Skeletal muscle cell (primary cell): ENCODE results near the gene RMC1.

ENCODE experiments used
- DNase-seq: peaks from one replicate; pipeline ENCODE4 v3.0.0-alpha.2; 2010; ENCODE audit warnings: low read depth
- H3K4me3 ChIP-seq: 2 replicates; pipeline ENCODE4 v1.5.1; 2011; ENCODE audit warnings: low read depth, mild to moderate bottlenecking, control low read depth, low read length, moderate library complexity

Gene RMC1

GRCh38 chr18:23526501-23527063, 23.3 kb downstream of the RMC1 start:
- DNase-seq, result no peak
- no peak overlapping the region for H3K4me3 ChIP-seq

- DNase-seq, result no peak
- H3K4me3 ChIP-seq, result no peak overlapping the region
Observed at GRCh38 chr18:23528580-23529472, 25.5 kb downstream of the RMC1 start.

- no peak for DNase-seq
Observed at GRCh38 chr18:23529604-23530003, 26.3 kb downstream of the RMC1 start.

GRCh38 chr18:23530195-23530594, 26.9 kb downstream of the RMC1 start:
- no peak overlapping the region for H3K4me3 ChIP-seq
- no peak for DNase-seq

More at GRCh38 chr18:23529604-23530003, 26.3 kb downstream of the RMC1 start:
- no peak overlapping the region for H3K4me3 ChIP-seq

GRCh38 chr18:23531912-23532311, 28.6 kb downstream of the RMC1 start:
- H3K4me3 ChIP-seq, result no peak overlapping the region
- no peak for DNase-seq

- no peak for DNase-seq
- no peak overlapping the region for H3K4me3 ChIP-seq
Observed at GRCh38 chr18:23532848-23533247, 29.5 kb downstream of the RMC1 start.

GRCh38 chr18:23534276-23534675, 31.0 kb downstream of the RMC1 start:
- no peak overlapping the region for H3K4me3 ChIP-seq

GRCh38 chr18:23536204-23536603, 32.9 kb downstream of the RMC1 start:
- no peak overlapping the region for H3K4me3 ChIP-seq

More at GRCh38 chr18:23534276-23534675, 31.0 kb downstream of the RMC1 start:
- no peak for DNase-seq

GRCh38 chr18:23537274-23537673, 34.0 kb downstream of the RMC1 start:
- DNase-seq, result no peak

More at GRCh38 chr18:23536204-23536603, 32.9 kb downstream of the RMC1 start:
- DNase-seq, result no peak

GRCh38 chr18:23538001-23538400, 34.7 kb downstream of the RMC1 start:
- no peak for DNase-seq
- H3K4me3 ChIP-seq, result no peak overlapping the region

More at GRCh38 chr18:23537274-23537673, 34.0 kb downstream of the RMC1 start:
- H3K4me3 ChIP-seq, result no peak overlapping the region

GRCh38 chr18:23538870-23539269, 35.6 kb downstream of the RMC1 start:
- H3K4me3 ChIP-seq, result no peak overlapping the region
- no peak for DNase-seq

- H3K4me3 ChIP-seq, result no peak overlapping the region
- DNase-seq, result no peak
Observed at GRCh38 chr18:23539296-23539695, 36.0 kb downstream of the RMC1 start.

- no peak for DNase-seq
- no peak overlapping the region for H3K4me3 ChIP-seq
Observed at GRCh38 chr18:23539911-23540525, 36.7 kb downstream of the RMC1 start.

- H3K4me3 ChIP-seq, result no peak overlapping the region
- DNase-seq, result no peak
Observed at GRCh38 chr18:23540867-23541266, 37.6 kb downstream of the RMC1 start.

- no peak overlapping the region for H3K4me3 ChIP-seq
- DNase-seq, result no peak
Observed at GRCh38 chr18:23541349-23542093, 38.2 kb downstream of the RMC1 start.

- no peak overlapping the region for H3K4me3 ChIP-seq
- no peak for DNase-seq
Observed at GRCh38 chr18:23542461-23542860, 39.1 kb downstream of the RMC1 start.

GRCh38 chr18:23545247-23545789, 42.0 kb downstream of the RMC1 start:
- no peak overlapping the region for H3K4me3 ChIP-seq
- DNase-seq, result no peak

- H3K4me3 ChIP-seq, result no peak overlapping the region
- no peak for DNase-seq
Observed at GRCh38 chr18:23547306-23547705, 44.0 kb downstream of the RMC1 start.

- DNase-seq, result no peak
- H3K4me3 ChIP-seq, result no peak overlapping the region
Observed at GRCh38 chr18:23547846-23548245, 44.5 kb downstream of the RMC1 start.
